ENCODE results near the gene LCN15. TPM values are rescaled to one million over a fixed set of nuclear protein-coding genes. Genes with fewer than 3 reads are reported as not detected.

Gene LCN15
- total and polyA plus RNA-seq, 8 donors, result 0.06 to 0.18 (median 0.07) TPM; not detected in 3

GRCh38 chr9:136784997-136785361, 20.7 kb upstream of the LCN15 start:
- H3K27ac ChIP-seq, result no peak overlapping the region
- intact Hi-C loops (cut with DNase I), result loop anchor here in 1 of 2 donors (10.0 kb wide), 1 partner anchor 280 kb away; no protein-coding TSS in a partner anchor
- no peak for DNase-seq
- H3K27me3 ChIP-seq, result no peaks in the 10 kb centered on the region
- H3K36me3 ChIP-seq, result no peaks in the 10 kb centered on the region
- peaks cover 0 to 10% of the 10 kb centered on the region in 2 donors for H3K4me1 ChIP-seq
- H3K9me3 ChIP-seq, result no peaks in the 10 kb centered on the region
- no peak overlapping the region for H3K4me3 ChIP-seq
- no peak for TF ChIP-seq CTCF (IDR thresholded peaks at IDR 0.05)
- ATAC-seq, result peak; percentile 20

GRCh38 chr9:136784249-136784996, 20.1 kb upstream of the LCN15 start:
- no peaks in the 10 kb centered on the region for H3K36me3 ChIP-seq
- no peak overlapping the region for H3K27ac ChIP-seq
- peaks cover 0 to 9% of the 10 kb centered on the region in 2 donors for H3K4me1 ChIP-seq
- no peaks in the 10 kb centered on the region for H3K9me3 ChIP-seq
- TF ChIP-seq CTCF (IDR thresholded peaks at IDR 0.05), result peak; percentile 40 to 56
- peak; percentile 32 for ATAC-seq
- no peak for DNase-seq
- no peaks in the 10 kb centered on the region for H3K27me3 ChIP-seq
- intact Hi-C loops (cut with DNase I), result loop anchor here in 1 of 2 donors (10.0 kb wide), 1 partner anchor 280 kb away; no protein-coding TSS in a partner anchor
- no peak overlapping the region for H3K4me3 ChIP-seq

GRCh38 chr9:136782452-136782851, 18.1 kb upstream of the LCN15 start:
- H3K27ac ChIP-seq, result no peak overlapping the region
- H3K4me1 ChIP-seq, result peaks cover 0 to under 1% of the 10 kb centered on the region in 2 donors
- H3K4me3 ChIP-seq, result no peak overlapping the region
- H3K27me3 ChIP-seq, result no peaks in the 10 kb centered on the region
- H3K36me3 ChIP-seq, result no peaks in the 10 kb centered on the region
- ATAC-seq, result no peak
- no peaks in the 10 kb centered on the region for H3K9me3 ChIP-seq
- DNase-seq, result no peak
- TF ChIP-seq CTCF (IDR thresholded peaks at IDR 0.05), result no peak
- intact Hi-C loops (cut with DNase I), result loop anchor here in 1 of 2 donors (10.0 kb wide), 1 partner anchor 282 kb away; no protein-coding TSS in a partner anchor

GRCh38 chr9:136779808-136780207, 15.5 kb upstream of the LCN15 start:
- ATAC-seq, result no peak
- intact Hi-C loops (cut with DNase I), result loop anchor here in 1 of 2 donors (10.0 kb wide), 1 partner anchor 285 kb away; no protein-coding TSS in a partner anchor

More at GRCh38 chr9:136779808-136780207, 15.5 kb upstream of the LCN15 start:
- no peak for TF ChIP-seq CTCF (IDR thresholded peaks at IDR 0.05)
- no peaks in the 10 kb centered on the region for H3K36me3 ChIP-seq
- no peak overlapping the region for H3K4me3 ChIP-seq
- H3K4me1 ChIP-seq, result no peaks in the 10 kb centered on the region
- DNase-seq, result peak in 1 of 4 donors; percentile 7
- no peak overlapping the region for H3K27ac ChIP-seq
- H3K27me3 ChIP-seq, result no peaks in the 10 kb centered on the region
- no peaks in the 10 kb centered on the region for H3K9me3 ChIP-seq

Measured in left lung (tissue), 10 donors.